K562 (cell line): ENCODE measurements around the gene SUPT3H.

Source experiments
- ATF2 ChIP-seq: sonication (generic); formaldehyde crosslinking; IDR thresholded peaks from 2 replicates; pipeline ENCODE4 v1.8.1; 2022; ENCODE audit warnings: missing genetic modification reagents
- GABPA ChIP-seq: fragments of 200-800 bp; sonication (Bioruptor generic); conservative IDR thresholded peaks from 2 replicates; pipeline ENCODE4 v1.6.1; 2016; ENCODE audit warnings: low read depth, missing genetic modification characterization, missing compliant biosample characterization
- JUNB ChIP-seq: fragments of 450-650 bp; formaldehyde crosslinking; conservative IDR thresholded peaks from 2 replicates; pipeline ENCODE4 v1.4.0; 2020; ENCODE audit warnings: mild to moderate bottlenecking
- YY1 ChIP-seq, 3 experiments: IDR thresholded peaks; 2 replicates each; pipeline ENCODE4 v1.6.1; 2011; ENCODE audit warnings: low read length in 2 of 3, mild to moderate bottlenecking in 2 of 3, moderate library complexity in 2 of 3, borderline replicate concordance in 1 of 3, control low read depth in 1 of 3, low read depth in 1 of 3; ENCODE audit not compliant: insufficient read depth in 3 of 3, insufficient replicate concordance in 2 of 3, control insufficient read depth in 1 of 3, insufficient read length in 1 of 3; ENCODE audit errors: extremely low read depth in 1 of 3
- TF ChIP-seq, protein P1 (sequence below): sonication (generic); formaldehyde crosslinking; IDR thresholded peaks from 2 replicates; pipeline ENCODE4 v1.8.1; 2023; ENCODE audit warnings: mild to moderate bottlenecking, missing genetic modification reagents
- TF ChIP-seq, protein P2 (sequence below), 3 experiments: IDR thresholded peaks in 2 of 3; conservative IDR thresholded peaks in 1 of 3; 2 replicates each; pipeline ENCODE4 v1.5.1; 2011 to 2012; ENCODE audit warnings: low read length in 3 of 3, mild to moderate bottlenecking in 3 of 3, control low read depth in 2 of 3, improper control_type of control experiment in 1 of 3, inconsistent platforms in 1 of 3, low read depth in 1 of 3, mixed read lengths in 1 of 3, moderate library complexity in 1 of 3; ENCODE audit not compliant: insufficient read depth in 2 of 3
- TF ChIP-seq, protein P3 (sequence below): fragments of 450-650 bp; IDR thresholded peaks from 2 replicates; pipeline ENCODE4 v1.6.1; 2016; ENCODE audit warnings: borderline replicate concordance

DNA sequence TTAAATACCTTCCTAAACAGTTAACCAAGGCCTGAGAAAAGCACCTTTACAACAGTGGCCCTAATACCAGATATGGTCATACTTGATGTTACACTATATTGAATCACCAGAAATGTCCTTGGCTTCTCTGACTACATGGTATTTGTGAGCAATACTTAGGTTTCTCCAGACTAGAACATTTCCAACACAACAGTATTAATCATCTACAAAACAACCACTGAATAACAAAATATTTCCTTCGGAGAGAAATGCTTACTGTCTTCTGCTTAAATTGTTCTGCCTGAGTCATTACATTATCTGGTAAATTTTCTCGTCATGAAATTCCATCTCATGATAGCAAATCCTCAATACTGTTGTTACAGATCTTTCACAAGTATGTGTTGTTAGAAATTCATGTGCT lies 302.5 kb downstream of the SUPT3H start:
- TF ChIP-seq, protein P1, sequence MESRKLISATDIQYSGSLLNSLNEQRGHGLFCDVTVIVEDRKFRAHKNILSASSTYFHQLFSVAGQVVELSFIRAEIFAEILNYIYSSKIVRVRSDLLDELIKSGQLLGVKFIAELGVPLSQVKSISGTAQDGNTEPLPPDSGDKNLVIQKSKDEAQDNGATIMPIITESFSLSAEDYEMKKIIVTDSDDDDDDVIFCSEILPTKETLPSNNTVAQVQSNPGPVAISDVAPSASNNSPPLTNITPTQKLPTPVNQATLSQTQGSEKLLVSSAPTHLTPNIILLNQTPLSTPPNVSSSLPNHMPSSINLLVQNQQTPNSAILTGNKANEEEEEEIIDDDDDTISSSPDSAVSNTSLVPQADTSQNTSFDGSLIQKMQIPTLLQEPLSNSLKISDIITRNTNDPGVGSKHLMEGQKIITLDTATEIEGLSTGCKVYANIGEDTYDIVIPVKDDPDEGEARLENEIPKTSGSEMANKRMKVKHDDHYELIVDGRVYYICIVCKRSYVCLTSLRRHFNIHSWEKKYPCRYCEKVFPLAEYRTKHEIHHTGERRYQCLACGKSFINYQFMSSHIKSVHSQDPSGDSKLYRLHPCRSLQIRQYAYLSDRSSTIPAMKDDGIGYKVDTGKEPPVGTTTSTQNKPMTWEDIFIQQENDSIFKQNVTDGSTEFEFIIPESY (CRISPR knock-in tag): no peak
- TF ChIP-seq JUNB (CRISPR knock-in tag) (no peak), YY1 (IDR thresholded peaks at IDR 0.05; ENCODE audit: borderline replicate concordance in 1 of 3, control insufficient read depth in 1 of 3, extremely low read depth in 1 of 3, insufficient read depth in 3 of 3, insufficient read length in 1 of 3, insufficient replicate concordance in 2 of 3, low read depth in 1 of 3, low read length in 2 of 3) (no peak), GABPA (tag) (no peak), ATF2 (CRISPR knock-in tag) (no peak)
- TF ChIP-seq, protein P2, sequence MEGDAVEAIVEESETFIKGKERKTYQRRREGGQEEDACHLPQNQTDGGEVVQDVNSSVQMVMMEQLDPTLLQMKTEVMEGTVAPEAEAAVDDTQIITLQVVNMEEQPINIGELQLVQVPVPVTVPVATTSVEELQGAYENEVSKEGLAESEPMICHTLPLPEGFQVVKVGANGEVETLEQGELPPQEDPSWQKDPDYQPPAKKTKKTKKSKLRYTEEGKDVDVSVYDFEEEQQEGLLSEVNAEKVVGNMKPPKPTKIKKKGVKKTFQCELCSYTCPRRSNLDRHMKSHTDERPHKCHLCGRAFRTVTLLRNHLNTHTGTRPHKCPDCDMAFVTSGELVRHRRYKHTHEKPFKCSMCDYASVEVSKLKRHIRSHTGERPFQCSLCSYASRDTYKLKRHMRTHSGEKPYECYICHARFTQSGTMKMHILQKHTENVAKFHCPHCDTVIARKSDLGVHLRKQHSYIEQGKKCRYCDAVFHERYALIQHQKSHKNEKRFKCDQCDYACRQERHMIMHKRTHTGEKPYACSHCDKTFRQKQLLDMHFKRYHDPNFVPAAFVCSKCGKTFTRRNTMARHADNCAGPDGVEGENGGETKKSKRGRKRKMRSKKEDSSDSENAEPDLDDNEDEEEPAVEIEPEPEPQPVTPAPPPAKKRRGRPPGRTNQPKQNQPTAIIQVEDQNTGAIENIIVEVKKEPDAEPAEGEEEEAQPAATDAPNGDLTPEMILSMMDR (IDR thresholded peaks at IDR 0.05 in 2 of 3, conservative IDR thresholded peaks at IDR 0.05 in 1 of 3; ENCODE audit: insufficient read depth in 2 of 3, low read depth in 1 of 3, low read length in 3 of 3): no peak
- TF ChIP-seq, protein P3, sequence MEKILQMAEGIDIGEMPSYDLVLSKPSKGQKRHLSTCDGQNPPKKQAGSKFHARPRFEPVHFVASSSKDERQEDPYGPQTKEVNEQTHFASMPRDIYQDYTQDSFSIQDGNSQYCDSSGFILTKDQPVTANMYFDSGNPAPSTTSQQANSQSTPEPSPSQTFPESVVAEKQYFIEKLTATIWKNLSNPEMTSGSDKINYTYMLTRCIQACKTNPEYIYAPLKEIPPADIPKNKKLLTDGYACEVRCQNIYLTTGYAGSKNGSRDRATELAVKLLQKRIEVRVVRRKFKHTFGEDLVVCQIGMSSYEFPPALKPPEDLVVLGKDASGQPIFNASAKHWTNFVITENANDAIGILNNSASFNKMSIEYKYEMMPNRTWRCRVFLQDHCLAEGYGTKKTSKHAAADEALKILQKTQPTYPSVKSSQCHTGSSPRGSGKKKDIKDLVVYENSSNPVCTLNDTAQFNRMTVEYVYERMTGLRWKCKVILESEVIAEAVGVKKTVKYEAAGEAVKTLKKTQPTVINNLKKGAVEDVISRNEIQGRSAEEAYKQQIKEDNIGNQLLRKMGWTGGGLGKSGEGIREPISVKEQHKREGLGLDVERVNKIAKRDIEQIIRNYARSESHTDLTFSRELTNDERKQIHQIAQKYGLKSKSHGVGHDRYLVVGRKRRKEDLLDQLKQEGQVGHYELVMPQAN: no peak
